SW 1271 (cell line): ENCODE measurements around the gene KLF2.
"Not testable (repeated sequence)": the region's sequence is repeated elsewhere in the genome, so short reads cannot be mapped to it uniquely, and the experiment has no call there.

ENCODE experiments used
- DNase-seq, 2 experiments: peaks; one replicate each; lab custom pipeline; 2025; lab: John Stamatoyannopoulos, UW

Gene KLF2

GRCh38 chr19:16338470-16339360 lies 14.1 kb downstream of the KLF2 start:
- DNase-seq = peak; percentile 94 to 95

GRCh38 chr19:16339361-16339725 lies 14.7 kb downstream of the KLF2 start:
- no peak for DNase-seq

GRCh38 chr19:16340092-16340491 lies 15.5 kb downstream of the KLF2 start:
- peak in 1 of 2 experiments; percentile 38 for DNase-seq

- no peak for DNase-seq
These were observed 16.0 kb downstream of the KLF2 start for GRCh38 chr19:16340654-16341053.

- no peak for DNase-seq
These were observed 17.5 kb downstream of the KLF2 start for GRCh38 chr19:16342002-16342715.

GRCh38 chr19:16343156-16343555 lies 18.5 kb downstream of the KLF2 start:
- DNase-seq = no peak

GRCh38 chr19:16345457-16345856 lies 20.8 kb downstream of the KLF2 start:
- DNase-seq = no peak

- not testable (repeated sequence) for DNase-seq
These were observed 22.5 kb downstream of the KLF2 start for GRCh38 chr19:16347099-16347498.

- DNase-seq = no peak
These were observed 23.1 kb downstream of the KLF2 start for GRCh38 chr19:16347706-16348105.

- DNase-seq = no peak
These were observed 25.0 kb downstream of the KLF2 start for GRCh38 chr19:16349551-16350152.

GRCh38 chr19:16351133-16351809 lies 26.6 kb downstream of the KLF2 start:
- DNase-seq = no peak

GRCh38 chr19:16355293-16356043 lies 30.8 kb downstream of the KLF2 start:
- DNase-seq = no peak

- DNase-seq = no peak
These were observed 33.8 kb downstream of the KLF2 start for GRCh38 chr19:16358456-16358855.

GRCh38 chr19:16359074-16359473 lies 34.4 kb downstream of the KLF2 start:
- DNase-seq = no peak

GRCh38 chr19:16359964-16360363 lies 35.3 kb downstream of the KLF2 start:
- DNase-seq = no peak

GRCh38 chr19:16360738-16361137 lies 36.1 kb downstream of the KLF2 start:
- DNase-seq = no peak

GRCh38 chr19:16361254-16361653 lies 36.6 kb downstream of the KLF2 start:
- DNase-seq = no peak

GRCh38 chr19:16361926-16362325 lies 37.3 kb downstream of the KLF2 start:
- DNase-seq = no peak

- no peak for DNase-seq
These were observed 38.7 kb downstream of the KLF2 start for GRCh38 chr19:16363133-16363851.

GRCh38 chr19:16363852-16364230 lies 39.2 kb downstream of the KLF2 start:
- no peak for DNase-seq
